Ovary (tissue), 9 donors: ENCODE results near the gene DIS3L2. TPM values are rescaled to one million over a fixed set of nuclear protein-coding genes. Genes with fewer than 3 reads are reported as not detected.

Experiments used
- DNase-seq, 5 donors: peaks; one replicate each; pipeline ENCODE4 v3.0.0-alpha.2; 2019 to 2020
- H3K27ac ChIP-seq, 2 donors: fragments of 200-600 bp; one replicate each; pipeline versions ENCODE4 v1.5.1 to v1.8.0; 2019 to 2022
- H3K27me3 ChIP-seq: fragments of 200-600 bp; one replicate; pipeline ENCODE4 v1.8.0; 2022
- H3K36me3 ChIP-seq: fragments of 200-600 bp; sonication (generic); one replicate; pipeline ENCODE4 v1.5.1; 2019
- H3K4me1 ChIP-seq: one replicate; pipeline ENCODE4 v1.8.1; 2013; ENCODE audit warnings: mild to moderate bottlenecking, moderate library complexity; ENCODE audit not compliant: insufficient read depth
- H3K4me3 ChIP-seq: fragments of 200-600 bp; sonication (generic); one replicate; pipeline ENCODE4 v1.5.1; 2017
- H3K9me3 ChIP-seq, 2 donors: fragments of 200-600 bp in 1 of 2; sonication (generic) in 1 of 2; one replicate each; pipeline versions ENCODE4 v1.5.1 to v1.8.1; 2013 to 2019; ENCODE audit warnings: mild to moderate bottlenecking in 1 of 2, moderate library complexity in 1 of 2
- CTCF ChIP-seq, 3 donors: fragments of 450-650 bp in 2 of 3; fragments of 200-600 bp in 1 of 3; IDR thresholded peaks; one replicate each; pipeline versions ENCODE4 v1.5.1 to v1.8.0; 2016 to 2022; ENCODE audit warnings: antibody characterized with exemption in 3 of 3, mild to moderate bottlenecking in 1 of 3
- EP300 ChIP-seq: sonication (generic); formaldehyde crosslinking; IDR thresholded peaks from one replicate; pipeline ENCODE4 v1.6.1; 2017; ENCODE audit warnings: antibody characterized with exemption
- POLR2A ChIP-seq: fragments of 450-650 bp; IDR thresholded peaks from one replicate; pipeline ENCODE4 v1.6.1; 2017; ENCODE audit warnings: antibody characterized with exemption, mild to moderate bottlenecking, moderate library complexity
- WGBS, 3 donors: extraction: QIAGEN DNeasy Blood & Tissue Kit in 1 of 3; methylation state at CpG; one replicate each; pipeline versions ENCODE4 v1.1.5 to v1.1.7; 2013 to 2017; 5-methylcytosine and 5-hydroxymethylcytosine counted together
- intact Hi-C, 4 donors: fragments of 100-400 bp; cut with DNase I; formaldehyde crosslinking; loops; one replicate each; pipeline versions ENCODE4 v1.11.0 to v1.15.1; 2022 to 2023
- polyA plus RNA-seq, 2 donors: library from polyadenylated mRNA; stranded (reverse); fragments of 200-250 nt in 1 of 2; fragments of 350-450 nt in 1 of 2; fragmentation: Illumina TruSeq in 1 of 2; extraction: RNeasy Lipid Tissue Mini Kit (QIAGEN cat#74804) in 1 of 2; gene quantifications; one replicate each; pipeline ENCODE4 v1.2.3, GENCODE V29; 2013 to 2014
- total RNA-seq, 7 donors: library from RNA; depleted of rRNA in 2 of 7; stranded (reverse); fragments of >200 nt in 2 of 7; fragmentation: NEBNext Ultra II Directional in 3 of 7; extraction: Animal tissue kit (Norgen Biotek cat#: 25700) in 3 of 7; gene quantifications; one replicate each; pipeline versions ENCODE4 v1.1.0 to v1.2.4, GENCODE V29; 2016 to 2023
- donor health status: DM: no; HTN: no; CAD: no; lungs with moderate emphysema.
- donor health status: DM: no; HTN: no; CAD: no.
- donor health status: Bipolar disorder and iron deficiency.
- donor health status: DM: yes; HTN: yes; CAD: no.
- donor health status: DM: no; HTN: no; CAD: no.
- donor health status: DM: yes; HTN: yes; CAD: no.

The DIS3L2 gene
- total and polyA plus RNA-seq, 9 donors: 18.2 to 52.0 (median 32.8) TPM

GRCh38 chr2:232265329-232265728, 303.8 kb downstream of the DIS3L2 start:
- H3K4me3 ChIP-seq: no peak overlapping the region
- no peaks in the 10 kb centered on the region for H3K36me3 ChIP-seq
- no peak for TF ChIP-seq EP300
- no peak for TF ChIP-seq CTCF (IDR thresholded peaks at IDR 0.05)
- no peak for TF ChIP-seq POLR2A
- intact Hi-C loops: no loop called here
- H3K27me3 ChIP-seq: no peaks in the 10 kb centered on the region
- H3K4me1 ChIP-seq: peaks cover 3% of the 10 kb centered on the region
- WGBS, 3 donors: 75 to 77% (median 75%) methylated on average over 5 of the region's 5 CpGs
- H3K9me3 ChIP-seq: no peaks in the 10 kb centered on the region
- no peak for DNase-seq
- no peak overlapping the region for H3K27ac ChIP-seq

- H3K4me3 ChIP-seq: no peak overlapping the region
- TF ChIP-seq CTCF (IDR thresholded peaks at IDR 0.05) (no peak), POLR2A (no peak), EP300 (no peak)
- H3K27ac ChIP-seq: no peak overlapping the region
- WGBS, 3 donors: 90 to 93% (median 91%) methylated on average over 4 of the region's 4 CpGs
- no peaks in the 10 kb centered on the region for H3K36me3 ChIP-seq
- no peaks in the 10 kb centered on the region for H3K27me3 ChIP-seq
- intact Hi-C loops: no loop called here
- H3K4me1 ChIP-seq: peaks cover 3% of the 10 kb centered on the region
- H3K9me3 ChIP-seq: no peaks in the 10 kb centered on the region
- no peak for DNase-seq
Observed at GRCh38 chr2:232268636-232269165, 307.2 kb downstream of the DIS3L2 start.

GRCh38 chr2:232269867-232270266, 308.4 kb downstream of the DIS3L2 start:
- intact Hi-C loops: no loop called here
- H3K4me3 ChIP-seq: no peak overlapping the region
- peaks cover 3% of the 10 kb centered on the region for H3K4me1 ChIP-seq
- no peaks in the 10 kb centered on the region for H3K9me3 ChIP-seq
- no peaks in the 10 kb centered on the region for H3K36me3 ChIP-seq
- no peak for TF ChIP-seq EP300
- TF ChIP-seq CTCF (IDR thresholded peaks at IDR 0.05): no peak
- no peak for TF ChIP-seq POLR2A
- WGBS, 3 donors: 91 to 95% (median 94%) methylated on average over 7 of the region's 7 CpGs
- no peak overlapping the region for H3K27ac ChIP-seq
- H3K27me3 ChIP-seq: no peaks in the 10 kb centered on the region
- DNase-seq: no peak

- no peak for DNase-seq
- Histone ChIP-seq H3K9me3 (no peaks in the 10 kb centered on the region), H3K36me3 (no peaks in the 10 kb centered on the region), H3K4me3 (no peak overlapping the region), H3K27me3 (no peaks in the 10 kb centered on the region), H3K27ac (no peak overlapping the region), H3K4me1 (no peaks in the 10 kb centered on the region)
- TF ChIP-seq EP300 (no peak), POLR2A (no peak), CTCF (IDR thresholded peaks at IDR 0.05) (no peak)
- intact Hi-C loops: no loop called here
- 79 to 92% (median 82%) methylated on average over 9 of the region's 9 CpGs for WGBS, 3 donors
Observed at GRCh38 chr2:232273903-232274643, 312.6 kb downstream of the DIS3L2 start.
